T-cell (primary cell): ENCODE measurements around the gene TYRP1. TPM values are rescaled to one million over a fixed set of nuclear protein-coding genes. Genes with fewer than 3 reads are reported as not detected.

Experiments
- ATAC-seq, 4 experiments: fragments of 200-7000 bp in 3 of 4; fragments of 150-1000 bp in 1 of 4; cut with Tn5 transposase; replicated peaks in 1 of 4; 1 replicate in 3 of 4; 2 replicates in 1 of 4; pipeline ENCODE4 v1.10.0; 2021; ENCODE audit warnings: moderate library complexity in 3 of 4, mild to moderate bottlenecking in 2 of 4, moderate number of reproducible peaks in 1 of 4
- CTCF ChIA-PET, 2 donors: fragments of 300-600 bp; sonication (Branson Sonifier 250); formaldehyde crosslinking; loops; one replicate each; lab custom pipeline; 2022; ENCODE audit warnings: antibody characterized with exemption in 2 of 2; lab: Charles Lee
- POLR2A ChIA-PET, 2 donors: fragments of 300-600 bp; sonication (Branson Sonifier 250); formaldehyde crosslinking; loops; one replicate each; lab custom pipeline; 2022; ENCODE audit warnings: antibody characterized with exemption in 2 of 2; lab: Charles Lee
- DNase-seq, 35 experiments: peaks; one replicate each; pipeline versions ENCODE4 v3.0.0 to v3.0.0-alpha.2; 2013 to 2023
- H3K27ac ChIP-seq: one replicate; pipeline ENCODE4 v1.5.1; 2013; ENCODE audit warnings: low read length
- H3K27me3 ChIP-seq, 2 experiments: replicated peaks in 1 of 2; 1 replicate in 1 of 2; 2 replicates in 1 of 2; pipeline versions ENCODE4 v1.6.1 to v1.7.0; 2013; ENCODE audit warnings: low read length in 1 of 2, mixed read lengths in 1 of 2; ENCODE audit not compliant: control insufficient read depth in 2 of 2, insufficient read depth in 2 of 2; ENCODE audit errors: extremely low read depth in 1 of 2
- H3K36me3 ChIP-seq, 2 donors: 1 replicate in 1 of 2; 2 replicates in 1 of 2; pipeline versions ENCODE4 v1.6.1 to v1.7.0; 2013; ENCODE audit warnings: low read length in 1 of 2; ENCODE audit not compliant: control insufficient read depth in 2 of 2, insufficient read depth in 1 of 2; ENCODE audit errors: extremely low read depth in 1 of 2
- H3K4me1 ChIP-seq, 2 experiments: 1 replicate in 1 of 2; 2 replicates in 1 of 2; pipeline versions ENCODE4 v1.6.1 to v1.7.0; 2013; ENCODE audit warnings: low read length in 2 of 2, mixed read lengths in 1 of 2; ENCODE audit not compliant: insufficient read depth in 2 of 2, control insufficient read depth in 1 of 2; ENCODE audit errors: extremely low read depth in 1 of 2
- H3K4me3 ChIP-seq, 2 donors: 1 replicate in 1 of 2; 2 replicates in 1 of 2; pipeline versions ENCODE4 v1.5.1 to v1.7.0; 2013; ENCODE audit warnings: mild to moderate bottlenecking in 2 of 2, low read length in 1 of 2, moderate library complexity in 1 of 2; ENCODE audit not compliant: control insufficient read depth in 1 of 2; ENCODE audit errors: extremely low read depth in 1 of 2
- H3K9me3 ChIP-seq: 2 replicates; pipeline ENCODE4 v1.7.0; 2013
- H3K27ac Mint-ChIP-seq, 2 donors: one replicate each; pipeline ENCODE4 v1.8.0; 2020 to 2021; ENCODE audit warnings: mild to moderate bottlenecking in 2 of 2, mixed read lengths in 2 of 2
- H3K27me3 Mint-ChIP-seq, 2 donors: one replicate each; pipeline ENCODE4 v1.8.0; 2021 to 2022; ENCODE audit warnings: mixed read lengths in 2 of 2
- H3K36me3 Mint-ChIP-seq: one replicate; pipeline ENCODE4 v1.8.0; 2021; ENCODE audit warnings: mixed read lengths
- H3K4me1 Mint-ChIP-seq, 3 donors: one replicate each; pipeline ENCODE4 v1.8.0; 2020 to 2022; ENCODE audit warnings: mixed read lengths in 3 of 3, mild to moderate bottlenecking in 1 of 3
- H3K4me3 Mint-ChIP-seq, 3 donors: one replicate each; pipeline ENCODE4 v1.8.0; 2020 to 2022; ENCODE audit warnings: mild to moderate bottlenecking in 3 of 3, mixed read lengths in 3 of 3, moderate library complexity in 3 of 3
- H3K9me3 Mint-ChIP-seq, 3 donors: one replicate each; pipeline ENCODE4 v1.8.0; 2020 to 2022; ENCODE audit warnings: mixed read lengths in 3 of 3
- WGBS: methylation state at CpG from one replicate; pipeline ENCODE4 v1.1.5; 2013; ENCODE audit warnings: missing lambda C conversion rate; ENCODE audit not compliant: insufficient coverage; 5-methylcytosine and 5-hydroxymethylcytosine counted together
- total RNA-seq, 35 experiments: library from RNA in 6 of 35; stranded (reverse) in 6 of 35; fragments of 120-200 nt in 1 of 35; gene quantifications; one replicate each; pipeline versions ENCODE4 v1.2.1 to v1.2.4 and lab custom pipeline; 2013 to 2026

TYRP1 gene, protein sequence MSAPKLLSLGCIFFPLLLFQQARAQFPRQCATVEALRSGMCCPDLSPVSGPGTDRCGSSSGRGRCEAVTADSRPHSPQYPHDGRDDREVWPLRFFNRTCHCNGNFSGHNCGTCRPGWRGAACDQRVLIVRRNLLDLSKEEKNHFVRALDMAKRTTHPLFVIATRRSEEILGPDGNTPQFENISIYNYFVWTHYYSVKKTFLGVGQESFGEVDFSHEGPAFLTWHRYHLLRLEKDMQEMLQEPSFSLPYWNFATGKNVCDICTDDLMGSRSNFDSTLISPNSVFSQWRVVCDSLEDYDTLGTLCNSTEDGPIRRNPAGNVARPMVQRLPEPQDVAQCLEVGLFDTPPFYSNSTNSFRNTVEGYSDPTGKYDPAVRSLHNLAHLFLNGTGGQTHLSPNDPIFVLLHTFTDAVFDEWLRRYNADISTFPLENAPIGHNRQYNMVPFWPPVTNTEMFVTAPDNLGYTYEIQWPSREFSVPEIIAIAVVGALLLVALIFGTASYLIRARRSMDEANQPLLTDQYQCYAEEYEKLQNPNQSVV
- not detected for total RNA-seq
- total RNA-seq (2013): not detected
- total RNA-seq (lab: John Stamatoyannopoulos, UW): 0 to 0.06 (median 0) reads per million in 29 experiments

DNA sequence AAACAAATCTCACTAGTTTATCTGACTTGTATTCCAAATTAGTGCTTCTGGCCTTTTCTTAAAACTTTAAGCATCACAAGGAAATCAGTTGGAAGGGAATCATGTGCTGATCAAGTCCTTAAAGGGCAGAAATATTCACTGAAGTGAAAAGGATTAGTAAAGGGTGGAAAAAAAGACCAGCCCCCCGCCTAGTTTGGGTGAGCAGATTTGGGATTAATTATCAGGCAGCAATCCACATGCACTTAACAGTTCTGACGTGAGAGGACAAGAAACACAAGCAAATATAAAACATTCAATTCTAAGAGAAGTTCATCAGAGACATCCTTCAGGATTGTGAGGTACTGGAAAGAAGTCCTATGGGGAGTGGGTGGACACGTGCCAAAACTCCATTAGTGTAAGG is at the start of gene TYRP1:
TYRP1 (plus strand) TSS at position 245 of the 400 bp plus-strand sequence. CDS start 612 bp downstream, outside the sequence.
- H3K9me3 Mint-ChIP-seq: peaks cover 7 to 26% (median 23%) of the 10 kb centered on the region in 3 donors
- no CpG with 5 or more reads among the region's 3 CpGs for whole genome bisulfite sequencing
- no peaks in the 10 kb centered on the region for H3K36me3 Mint-ChIP-seq
- no peak within 1 kb of the TSS for H3K27ac ChIP-seq
- POLR2A ChIA-PET: no interaction called here
- CTCF ChIA-PET: no interaction called here
- no peaks in the 10 kb centered on the region for H3K9me3 ChIP-seq
- no peaks in the 10 kb centered on the region for H3K27me3 ChIP-seq
- H3K27ac Mint-ChIP-seq: no peak within 1 kb of the TSS
- H3K4me1 ChIP-seq: no peaks in the 10 kb centered on the region
- no peak within 1 kb of the TSS for H3K4me3 ChIP-seq
- DNase-seq (no peak), ATAC-seq (no peak)
- H3K27me3 Mint-ChIP-seq: no peaks in the 10 kb centered on the region
- no peak within 1 kb of the TSS for H3K4me3 Mint-ChIP-seq
- H3K36me3 ChIP-seq: no peaks in the 10 kb centered on the region
- H3K4me1 Mint-ChIP-seq: no peaks in the 10 kb centered on the region

DNA sequence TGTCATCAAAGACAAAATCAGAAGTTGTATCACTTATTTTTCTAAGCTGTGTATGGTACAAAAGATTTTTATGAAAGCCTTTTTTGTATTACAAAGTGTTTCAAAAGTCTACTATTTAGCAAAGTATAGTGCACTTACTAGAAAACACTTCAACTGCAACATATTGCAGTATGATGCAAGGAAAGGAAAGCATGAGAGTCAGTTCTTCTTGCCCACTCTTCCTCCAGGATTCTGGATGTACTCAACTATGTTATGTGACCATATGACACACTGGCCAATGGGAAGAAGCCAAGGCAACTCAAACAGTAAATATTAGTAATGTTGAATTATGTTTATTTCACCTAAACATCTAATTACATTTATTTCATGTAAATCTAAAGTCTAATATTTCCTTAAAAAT is 49.5 kb upstream of the TYRP1 start:
- Mint-ChIP-seq H3K36me3 (no peaks in the 10 kb centered on the region), H3K27me3 (no peaks in the 10 kb centered on the region), H3K4me1 (no peaks in the 10 kb centered on the region), H3K9me3 (peaks cover 12 to 23% (median 19%) of the 10 kb centered on the region in 3 donors), H3K4me3 (no peak overlapping the region), H3K27ac (no peak overlapping the region)
- H3K27me3 ChIP-seq: no peaks in the 10 kb centered on the region
- no peak for ATAC-seq
- H3K27ac ChIP-seq: no peak overlapping the region
- DNase-seq: no peak
- no peaks in the 10 kb centered on the region for H3K4me1 ChIP-seq
- H3K36me3 ChIP-seq: no peaks in the 10 kb centered on the region
- no peak overlapping the region for H3K4me3 ChIP-seq
- POLR2A ChIA-PET: no interaction called here
- no peaks in the 10 kb centered on the region for H3K9me3 ChIP-seq
- CTCF ChIA-PET: no interaction called here

DNA sequence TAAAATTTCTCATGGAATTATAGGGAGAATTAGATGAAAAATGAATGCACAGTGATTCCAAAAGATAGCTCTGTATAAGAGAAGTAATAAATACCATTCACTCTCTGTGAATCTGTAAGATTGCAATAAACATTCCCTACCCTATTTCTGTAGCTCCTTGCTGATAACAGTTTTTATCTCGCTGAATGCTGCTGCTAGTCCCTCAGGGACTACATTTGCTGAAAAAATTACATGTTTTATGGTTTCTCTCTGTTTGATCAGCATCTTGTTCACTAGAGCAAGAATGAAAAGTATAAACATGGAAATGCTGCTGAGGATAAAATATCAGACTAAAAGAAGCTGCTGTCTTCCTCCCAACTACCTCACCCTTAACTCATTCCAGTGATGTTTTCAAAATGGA is 44.3 kb upstream of the TYRP1 start:
- H3K4me1 ChIP-seq: no peaks in the 10 kb centered on the region
- Mint-ChIP-seq H3K36me3 (no peaks in the 10 kb centered on the region), H3K27me3 (no peaks in the 10 kb centered on the region), H3K4me3 (no peak overlapping the region), H3K27ac (no peak overlapping the region), H3K9me3 (peaks cover 18 to 27% (median 20%) of the 10 kb centered on the region in 3 donors), H3K4me1 (no peaks in the 10 kb centered on the region)
- CTCF ChIA-PET: no interaction called here
- no peaks in the 10 kb centered on the region for H3K27me3 ChIP-seq
- H3K27ac ChIP-seq: no peak overlapping the region
- no peaks in the 10 kb centered on the region for H3K36me3 ChIP-seq
- DNase-seq (no peak), ATAC-seq (no peak)
- no peaks in the 10 kb centered on the region for H3K9me3 ChIP-seq
- POLR2A ChIA-PET: no interaction called here
- no peak overlapping the region for H3K4me3 ChIP-seq
- WGBS: no CpG with 5 or more reads among the region's 1 CpG

DNA sequence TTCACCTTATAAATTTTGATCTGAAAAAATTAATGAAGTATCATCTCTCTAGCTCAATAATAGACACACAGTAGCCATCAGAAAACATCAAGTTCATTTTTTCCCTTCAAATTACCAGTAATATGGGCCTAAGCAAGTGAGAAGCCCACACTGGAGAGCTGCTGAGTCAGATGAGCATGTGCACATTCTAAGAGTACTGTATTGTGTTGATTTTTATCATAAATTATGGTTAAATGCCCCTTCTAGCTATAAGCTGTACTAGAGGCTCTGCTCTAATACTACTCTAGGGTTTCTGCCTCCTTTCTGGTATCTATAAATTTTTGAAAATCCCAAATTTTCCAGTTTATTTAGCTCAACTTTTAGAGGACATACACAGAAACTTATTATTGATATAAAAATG is 42.1 kb upstream of the TYRP1 start:
- Mint-ChIP-seq H3K36me3 (no peaks in the 10 kb centered on the region), H3K4me3 (no peak overlapping the region), H3K27ac (no peak overlapping the region), H3K4me1 (no peaks in the 10 kb centered on the region), H3K9me3 (peaks cover 15 to 22% (median 17%) of the 10 kb centered on the region in 3 donors), H3K27me3 (no peaks in the 10 kb centered on the region)
- ChIA-PET CTCF (no interaction called here), POLR2A (no interaction called here)
- no peak for ATAC-seq
- no peak overlapping the region for H3K4me3 ChIP-seq
- H3K36me3 ChIP-seq: no peaks in the 10 kb centered on the region
- H3K27me3 ChIP-seq: no peaks in the 10 kb centered on the region
- no peak for DNase-seq
- H3K9me3 ChIP-seq: no peaks in the 10 kb centered on the region
- no peaks in the 10 kb centered on the region for H3K4me1 ChIP-seq
- H3K27ac ChIP-seq: no peak overlapping the region

DNA sequence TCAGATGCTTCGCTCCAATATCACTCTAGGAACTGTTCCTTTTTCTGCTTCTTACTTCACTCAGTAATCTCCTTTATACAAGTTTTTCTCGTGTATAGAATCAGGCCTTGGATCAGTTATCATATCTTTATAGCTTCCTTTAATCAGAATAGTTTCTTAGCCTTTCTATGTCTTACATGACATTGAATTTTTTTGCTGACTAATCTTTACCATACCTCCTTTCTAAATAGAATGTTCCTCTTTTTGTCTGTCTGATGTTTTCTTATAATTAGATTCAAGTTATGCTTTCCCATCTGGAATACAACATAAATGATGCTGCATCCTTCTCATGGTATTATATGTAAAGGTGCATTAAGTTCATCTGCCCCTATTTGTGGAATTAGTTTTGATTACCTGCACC is 40.2 kb upstream of the TYRP1 start:
- no peak overlapping the region for H3K27ac ChIP-seq
- no peak overlapping the region for H3K4me3 ChIP-seq
- H3K4me1 ChIP-seq: no peaks in the 10 kb centered on the region
- no peaks in the 10 kb centered on the region for H3K27me3 ChIP-seq
- Mint-ChIP-seq H3K36me3 (no peaks in the 10 kb centered on the region), H3K9me3 (peaks cover 8 to 15% (median 13%) of the 10 kb centered on the region in 3 donors), H3K4me3 (no peak overlapping the region), H3K27ac (no peak overlapping the region), H3K27me3 (no peaks in the 10 kb centered on the region), H3K4me1 (no peaks in the 10 kb centered on the region)
- H3K9me3 ChIP-seq: no peaks in the 10 kb centered on the region
- CTCF ChIA-PET: no interaction called here
- DNase-seq: no peak
- ATAC-seq: no peak
- POLR2A ChIA-PET: no interaction called here
- H3K36me3 ChIP-seq: no peaks in the 10 kb centered on the region
- WGBS: no CpG with 5 or more reads among the region's 2 CpGs

DNA sequence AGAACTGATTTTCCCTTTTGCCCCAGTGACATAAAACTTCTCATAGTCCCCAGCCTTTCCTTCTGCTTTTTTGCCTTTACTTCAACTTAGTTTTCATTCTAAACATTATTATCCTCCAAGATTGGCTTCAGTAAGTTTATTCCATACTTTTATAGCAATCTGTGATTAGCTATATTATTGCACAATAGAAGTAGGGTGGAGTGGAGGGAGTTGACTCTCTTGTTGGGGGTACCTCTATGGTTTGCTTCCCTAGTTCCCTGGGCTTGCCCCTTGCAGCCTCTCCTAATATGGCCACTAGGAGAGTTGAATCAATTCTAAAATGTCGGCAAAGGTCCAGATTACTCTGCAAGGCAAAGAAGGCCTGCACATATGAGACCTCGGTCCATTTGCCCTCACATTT is 36.4 kb upstream of the TYRP1 start:
- 100% methylated on average over 2 of the region's 2 CpGs for WGBS

More for the DNA sequence above, 36.4 kb upstream of the TYRP1 start:
- H3K36me3 Mint-ChIP-seq: no peaks in the 10 kb centered on the region
- Histone ChIP-seq H3K4me3 (no peak overlapping the region), H3K27me3 (no peaks in the 10 kb centered on the region), H3K27ac (no peak overlapping the region), H3K9me3 (no peaks in the 10 kb centered on the region), H3K36me3 (no peaks in the 10 kb centered on the region), H3K4me1 (no peaks in the 10 kb centered on the region)
- no peak overlapping the region for H3K4me3 Mint-ChIP-seq
- no peak overlapping the region for H3K27ac Mint-ChIP-seq
- ChIA-PET CTCF (no interaction called here), POLR2A (no interaction called here)
- H3K9me3 Mint-ChIP-seq: peaks cover 7 to 31% (median 11%) of the 10 kb centered on the region in 3 donors
- no peaks in the 10 kb centered on the region for H3K27me3 Mint-ChIP-seq
- H3K4me1 Mint-ChIP-seq: no peaks in the 10 kb centered on the region
- ATAC-seq (no peak), DNase-seq (no peak)
